ENCODE results near the gene MSL1. TPM values are rescaled to one million over a fixed set of nuclear protein-coding genes. Genes with fewer than 3 reads are reported as not detected.

The MSL1 gene
- total and polyA plus RNA-seq, 2 of the 4 experiments (the other 2 are of a cell fraction), result 28.3 to 48.4 TPM

GRCh38 chr17:40145476-40145875 is 23.7 kb downstream of the MSL1 start:
- Histone ChIP-seq H3K18ac (ENCODE audit: low read depth, low read length) (no peak overlapping the region), H3K4me3 (ENCODE audit: insufficient read depth, low read depth, low read length) (no peak overlapping the region), H4K91ac (ENCODE audit: insufficient read depth, low read depth, low read length) (no peak overlapping the region), H2BK15ac (ENCODE audit: low read depth, low read length) (no peak overlapping the region), H3K4ac (ENCODE audit: low read depth, low read length) (no peak overlapping the region), H2AK5ac (ENCODE audit: low read depth, low read length) (no peak overlapping the region), H4K20me1 (ENCODE audit: insufficient read depth, low read length) (peaks cover 11% of the 10 kb centered on the region), H2AK9ac (replicated peaks; ENCODE audit: low read depth, low read length, poor library complexity) (no peak overlapping the region), H3K27ac (ENCODE audit: insufficient read depth, low read length) (no peak overlapping the region), H3K56ac (ENCODE audit: extremely low read depth, insufficient read depth, low read length) (no peak overlapping the region), H3K79me1 (ENCODE audit: low read depth in 1 of 2, low read length in 2 of 2) (peaks cover 37 to 64% of the 10 kb centered on the region in 2 experiments), H2BK120ac (ENCODE audit: low read depth, low read length) (no peak overlapping the region), H3K14ac (replicated peaks; ENCODE audit: low read depth, low read length) (no peak overlapping the region), H3K4me2 (ENCODE audit: low read depth, low read length) (no peak overlapping the region), H3K4me1 (ENCODE audit: control insufficient read depth, insufficient read depth, low read length) (no peaks in the 10 kb centered on the region), H2BK5ac (ENCODE audit: low read depth, low read length, poor library complexity, severe bottlenecking) (no peak overlapping the region), H4K8ac (ENCODE audit: low read depth in 2 of 2, low read length in 2 of 2) (no peak overlapping the region), H4K5ac (ENCODE audit: low read depth, low read length) (no peak overlapping the region), H3K23ac (ENCODE audit: low read depth, low read length) (no peak overlapping the region), H3K27me3 (ENCODE audit: control insufficient read depth, insufficient read depth, low read length) (no peaks in the 10 kb centered on the region), H3K9ac (ENCODE audit: low read depth, low read length) (no peak overlapping the region), H3K36me3 (ENCODE audit: control insufficient read depth, insufficient read depth, low read length) (peaks cover 35% of the 10 kb centered on the region), H2BK20ac (ENCODE audit: low read depth, low read length) (no peak overlapping the region), H2AFZ (replicated peaks; ENCODE audit: low read length, poor library complexity) (no peak overlapping the region), H3K9me3 (ENCODE audit: control insufficient read depth, insufficient read depth, low read length) (no peaks in the 10 kb centered on the region), H3K9me1 (ENCODE audit: insufficient read depth, low read length) (peaks cover 5% of the 10 kb centered on the region; the same call in 1 of the 2 replicates)
- ATAC-seq (ENCODE audit: low read depth) (no peak), DNase-seq (no peak)
- WGBS, 2 experiments (ENCODE audit: extremely low coverage in 2 of 2, insufficient read length in 1 of 2), result no CpG with 5 or more reads among the region's 3 CpGs
- ChIA-PET POLR2A (ENCODE audit: unreplicated experiment) (no interaction called here), CTCF (no interaction called here)
- BruUV-seq (replicated peaks), result no TSS peak
- in situ Hi-C loops (cut with MboI; ENCODE audit: low sequenced_read_pairs) (no loop called here), dilution Hi-C loops (cut with HindIII; ENCODE audit: low sequenced_read_pairs, unreplicated experiment) (no loop called here), intact Hi-C loops (cut with micrococcal nuclease) (no loop called here)
- TF ChIP-seq SMC3 (IDR thresholded peaks at IDR 0.05; ENCODE audit: low read depth, low read length), result no peak
- TF ChIP-seq CTCF (conservative IDR thresholded peaks at IDR 0.05; ENCODE audit: low read depth, low read length), result no peak
- TF ChIP-seq RAD21 (IDR thresholded peaks at IDR 0.05; ENCODE audit: low read length), result no peak
- TF ChIP-seq FOS (IDR thresholded peaks at IDR 0.05; ENCODE audit: low read depth, low read length), result no peak
- TF ChIP-seq MXI1 (IDR thresholded peaks at IDR 0.05; ENCODE audit: borderline replicate concordance, low read depth, low read length), result no peak
- TF ChIP-seq BHLHE40 (IDR thresholded peaks at IDR 0.05; ENCODE audit: low read depth, low read length), result no peak
- TF ChIP-seq MAFK (IDR thresholded peaks at IDR 0.05; ENCODE audit: low read depth, low read length), result no peak
- no peak for TF ChIP-seq USF2 (IDR thresholded peaks at IDR 0.05; ENCODE audit: low read depth, low read length)
- no peak for TF ChIP-seq RCOR1 (IDR thresholded peaks at IDR 0.05; ENCODE audit: insufficient replicate concordance, low read length)
- TF ChIP-seq, protein P1, sequence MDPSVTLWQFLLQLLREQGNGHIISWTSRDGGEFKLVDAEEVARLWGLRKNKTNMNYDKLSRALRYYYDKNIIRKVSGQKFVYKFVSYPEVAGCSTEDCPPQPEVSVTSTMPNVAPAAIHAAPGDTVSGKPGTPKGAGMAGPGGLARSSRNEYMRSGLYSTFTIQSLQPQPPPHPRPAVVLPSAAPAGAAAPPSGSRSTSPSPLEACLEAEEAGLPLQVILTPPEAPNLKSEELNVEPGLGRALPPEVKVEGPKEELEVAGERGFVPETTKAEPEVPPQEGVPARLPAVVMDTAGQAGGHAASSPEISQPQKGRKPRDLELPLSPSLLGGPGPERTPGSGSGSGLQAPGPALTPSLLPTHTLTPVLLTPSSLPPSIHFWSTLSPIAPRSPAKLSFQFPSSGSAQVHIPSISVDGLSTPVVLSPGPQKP (IDR thresholded peaks at IDR 0.05; ENCODE audit: borderline replicate concordance, low read depth, low read length), result no peak
- TF ChIP-seq RFX5 (IDR thresholded peaks at IDR 0.05; ENCODE audit: low read depth, low read length), result no peak
- no peak for TF ChIP-seq NFE2L2 (IDR thresholded peaks at IDR 0.05; ENCODE audit: low read depth, low read length)
- no peak for TF ChIP-seq MAZ (IDR thresholded peaks at IDR 0.05; ENCODE audit: borderline replicate concordance, low read depth, low read length)
- TF ChIP-seq CEBPB (IDR thresholded peaks at IDR 0.05; ENCODE audit: low read depth, low read length), result no peak
- no peak for TF ChIP-seq POLR2A (IDR thresholded peaks at IDR 0.05; ENCODE audit: low read depth, low read length)
- TF ChIP-seq CHD1 (IDR thresholded peaks at IDR 0.05; ENCODE audit: low read depth, low read length), result no peak
